OCI-LY7 (cell line): Measurements from ENCODE around the gene ARHGAP24.

Experiments used
- CTCF ChIP-seq: fragments of 200-600 bp; sonication (generic); conservative IDR thresholded peaks from 2 replicates; pipeline ENCODE4 v1.5.1; 2014; ENCODE audit warnings: mild to moderate bottlenecking, antibody characterized with exemption, low read length, moderate library complexity, mixed read lengths
- EZH2phosphoT487 ChIP-seq: fragments of 200-600 bp; sonication (generic); IDR thresholded peaks from 2 replicates; pipeline ENCODE4 v1.6.1; 2018; ENCODE audit warnings: low read depth, borderline replicate concordance, mild to moderate bottlenecking, mixed run types, antibody characterized with exemption, low read length, moderate library complexity, mixed read lengths

GRCh38 chr4:85808104-85808503 is 333.2 kb downstream of the ARHGAP24 start:
- TF ChIP-seq CTCF (no peak), EZH2phosphoT487 (no peak)
